ENCODE results near the gene BEND7. TPM values are rescaled to one million over a fixed set of nuclear protein-coding genes. Genes with fewer than 3 reads are reported as not detected.

BEND7 gene
- total and polyA plus RNA-seq, 8 donors = 7.3 to 22.8 (median 15.3) TPM

DNA sequence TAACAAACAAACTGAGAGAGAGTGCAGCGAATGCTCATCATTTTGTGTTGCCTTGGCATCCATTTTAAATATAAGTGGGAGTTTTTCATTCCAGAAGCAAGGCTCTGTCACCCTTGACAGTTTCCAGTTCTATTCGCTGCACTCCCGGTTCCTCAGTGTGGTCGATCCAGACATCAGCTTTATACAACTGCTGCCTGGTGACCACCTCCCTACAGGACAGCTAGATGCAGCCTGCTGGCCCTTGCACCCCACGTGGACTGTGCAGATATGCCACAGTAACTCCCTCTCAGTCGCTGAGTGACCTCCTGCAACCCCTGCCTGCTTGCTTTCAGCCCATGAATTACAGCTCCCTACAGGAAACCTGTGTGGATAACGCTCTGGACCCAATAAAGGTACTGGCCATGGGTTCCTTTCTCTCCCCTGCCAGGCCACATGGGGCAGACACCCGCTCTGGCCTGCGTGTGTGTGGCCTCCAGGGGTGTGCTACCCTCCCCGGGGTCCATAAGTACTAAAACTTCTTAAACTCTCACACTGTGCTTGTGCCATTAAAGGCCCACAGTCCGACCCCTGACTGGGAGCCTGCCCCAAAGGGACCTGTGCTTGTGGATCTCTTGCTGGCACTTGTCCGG, 23.6 kb downstream of the BEND7 start:
- 88 to 89% methylated on average over 12 of the region's 12 CpGs for WGBS, 2 donors
- H3K4me3 ChIP-seq = no peak overlapping the region
- intact Hi-C loops (cut with DNase I) = no loop called here
- no peaks in the 10 kb centered on the region for H3K4me1 ChIP-seq
- no peaks in the 10 kb centered on the region for H3K27me3 ChIP-seq
- TF ChIP-seq, protein P1, sequence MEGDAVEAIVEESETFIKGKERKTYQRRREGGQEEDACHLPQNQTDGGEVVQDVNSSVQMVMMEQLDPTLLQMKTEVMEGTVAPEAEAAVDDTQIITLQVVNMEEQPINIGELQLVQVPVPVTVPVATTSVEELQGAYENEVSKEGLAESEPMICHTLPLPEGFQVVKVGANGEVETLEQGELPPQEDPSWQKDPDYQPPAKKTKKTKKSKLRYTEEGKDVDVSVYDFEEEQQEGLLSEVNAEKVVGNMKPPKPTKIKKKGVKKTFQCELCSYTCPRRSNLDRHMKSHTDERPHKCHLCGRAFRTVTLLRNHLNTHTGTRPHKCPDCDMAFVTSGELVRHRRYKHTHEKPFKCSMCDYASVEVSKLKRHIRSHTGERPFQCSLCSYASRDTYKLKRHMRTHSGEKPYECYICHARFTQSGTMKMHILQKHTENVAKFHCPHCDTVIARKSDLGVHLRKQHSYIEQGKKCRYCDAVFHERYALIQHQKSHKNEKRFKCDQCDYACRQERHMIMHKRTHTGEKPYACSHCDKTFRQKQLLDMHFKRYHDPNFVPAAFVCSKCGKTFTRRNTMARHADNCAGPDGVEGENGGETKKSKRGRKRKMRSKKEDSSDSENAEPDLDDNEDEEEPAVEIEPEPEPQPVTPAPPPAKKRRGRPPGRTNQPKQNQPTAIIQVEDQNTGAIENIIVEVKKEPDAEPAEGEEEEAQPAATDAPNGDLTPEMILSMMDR (IDR thresholded peaks at IDR 0.05) = no peak
- no peaks in the 10 kb centered on the region for H3K9me3 ChIP-seq
- ATAC-seq = no peak
- FAIRE-seq = no peak
- H3K36me3 ChIP-seq = no peaks in the 10 kb centered on the region
- DNase-seq = no peak
- no peak overlapping the region for H3K27ac ChIP-seq

DNA sequence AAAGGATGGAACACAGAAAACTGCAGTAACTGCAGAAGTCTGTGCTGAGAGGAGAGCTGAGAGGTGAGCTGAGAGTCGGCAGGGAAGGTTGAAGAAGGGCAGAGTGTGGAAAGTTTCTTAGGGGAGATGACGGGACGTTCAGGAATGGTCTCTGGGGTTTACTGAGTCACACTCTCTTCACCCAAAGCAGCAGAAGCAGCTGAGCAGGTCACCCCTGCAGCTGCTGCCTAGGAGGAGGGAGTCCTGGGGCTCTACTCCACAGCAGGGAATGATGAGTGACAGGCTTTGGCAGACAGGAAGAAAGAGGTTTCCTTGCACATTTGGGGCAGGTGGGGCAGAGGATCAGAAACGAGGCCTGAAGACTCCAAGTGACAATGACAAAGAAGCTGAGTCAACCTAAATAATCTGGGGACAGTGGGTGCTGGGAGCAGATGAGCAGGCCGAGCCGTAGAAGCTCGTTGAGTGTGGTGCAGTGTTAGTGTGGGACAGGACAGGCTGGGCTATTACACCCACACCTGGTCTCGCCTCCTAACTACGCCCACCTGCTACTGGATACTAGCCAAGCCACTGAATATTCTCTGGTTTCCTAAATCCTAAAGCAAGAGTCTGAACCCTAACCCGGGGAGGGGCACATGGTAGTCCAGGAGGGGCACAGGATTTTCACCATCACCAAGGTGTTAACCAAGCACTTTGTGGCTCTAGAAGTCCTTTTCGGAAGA, 24.9 kb downstream of the BEND7 start:
- H3K9me3 ChIP-seq = no peaks in the 10 kb centered on the region
- 89 to 91% methylated on average over 11 of the region's 11 CpGs for WGBS, 2 donors
- ATAC-seq = no peak
- intact Hi-C loops (cut with DNase I) = no loop called here
- TF ChIP-seq, protein P1 (IDR thresholded peaks at IDR 0.05) = no peak
- FAIRE-seq = no peak
- H3K4me1 ChIP-seq = no peaks in the 10 kb centered on the region
- H3K27ac ChIP-seq = no peak overlapping the region
- no peak overlapping the region for H3K4me3 ChIP-seq
- H3K36me3 ChIP-seq = no peaks in the 10 kb centered on the region
- DNase-seq = no peak
- no peaks in the 10 kb centered on the region for H3K27me3 ChIP-seq

DNA sequence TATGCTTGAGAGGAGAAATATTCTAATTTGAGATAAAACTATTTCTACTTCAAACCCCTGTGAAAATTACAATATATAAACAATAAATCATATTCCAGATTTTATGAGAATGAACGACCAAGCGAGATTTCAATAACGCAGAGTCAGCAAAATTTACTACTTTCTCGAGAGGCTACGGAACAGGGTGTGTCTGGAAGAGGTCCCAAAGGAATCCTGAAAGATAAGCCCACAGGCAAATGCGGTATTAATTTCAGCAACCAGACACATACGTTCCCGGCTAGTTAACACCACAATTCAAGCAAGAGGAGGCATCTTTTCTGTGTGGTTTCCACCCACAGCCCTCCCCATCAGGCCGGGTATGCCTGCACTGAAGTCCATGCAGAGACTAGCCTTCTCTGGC, 26.4 kb downstream of the BEND7 start:
- intact Hi-C loops (cut with DNase I) = no loop called here
- TF ChIP-seq, protein P1 (IDR thresholded peaks at IDR 0.05) = no peak

DNA sequence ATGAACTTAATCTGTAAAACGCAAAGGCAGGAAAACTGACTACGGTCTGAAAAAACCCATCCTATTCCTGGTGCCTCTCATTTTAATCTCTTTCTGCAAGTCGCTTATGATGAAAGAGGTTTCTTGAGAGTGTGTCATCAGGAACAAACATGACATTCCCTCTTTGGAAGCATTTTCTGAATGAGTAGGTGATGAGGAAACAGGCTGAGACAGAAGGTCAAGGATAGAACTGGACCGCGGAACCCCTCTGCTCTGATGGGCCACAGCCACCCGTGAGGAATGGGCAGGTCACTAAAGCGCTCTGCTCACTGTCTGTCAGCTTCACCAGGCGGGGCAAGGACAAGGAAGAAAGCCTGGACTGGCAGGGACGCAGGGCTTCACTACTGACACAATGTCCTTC, 28.6 kb downstream of the BEND7 start:
- no peaks in the 10 kb centered on the region for H3K4me1 ChIP-seq
- no peak overlapping the region for H3K27ac ChIP-seq
- peaks cover 0 to 20% (median 0%) of the 10 kb centered on the region in 3 donors for H3K36me3 ChIP-seq
- DNase-seq (no peak), ATAC-seq (no peak), FAIRE-seq (no peak)
- H3K4me3 ChIP-seq = no peak overlapping the region
- TF ChIP-seq, protein P1 (IDR thresholded peaks at IDR 0.05) = no peak
- intact Hi-C loops (cut with DNase I) = no loop called here
- 93 to 95% methylated on average over 9 of the region's 9 CpGs for WGBS, 2 donors
- no peaks in the 10 kb centered on the region for H3K9me3 ChIP-seq
- H3K27me3 ChIP-seq = no peaks in the 10 kb centered on the region

More for the DNA sequence above, 26.4 kb downstream of the BEND7 start:
- FAIRE-seq (no peak), ATAC-seq (no peak), DNase-seq (no peak)
- H3K4me1 ChIP-seq = no peaks in the 10 kb centered on the region
- no peak overlapping the region for H3K4me3 ChIP-seq
- H3K36me3 ChIP-seq = peaks cover 0 to 7% (median 0%) of the 10 kb centered on the region in 3 donors
- no peaks in the 10 kb centered on the region for H3K9me3 ChIP-seq
- no peak overlapping the region for H3K27ac ChIP-seq
- WGBS, 2 donors = 83 to 85% methylated on average over 9 of the region's 9 CpGs
- H3K27me3 ChIP-seq = no peaks in the 10 kb centered on the region

DNA sequence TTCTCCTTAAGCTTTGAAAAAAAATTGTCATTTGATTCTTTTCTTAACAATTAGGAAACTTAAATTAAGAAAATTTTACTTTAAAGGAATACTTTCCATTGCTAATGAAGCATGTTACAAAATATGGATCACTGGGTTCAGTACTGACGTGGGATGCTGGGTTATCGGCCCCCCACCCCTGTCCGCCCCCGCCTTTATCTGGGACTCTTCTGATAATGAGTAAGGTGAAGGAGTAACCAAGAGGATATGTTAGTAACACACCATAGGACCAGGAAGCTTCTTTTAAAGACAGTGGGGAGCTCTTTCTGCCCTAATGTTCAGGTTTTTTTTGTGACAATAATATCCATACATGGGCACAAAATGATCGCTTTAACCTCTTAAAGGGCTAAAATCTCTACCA, 29.7 kb downstream of the BEND7 start:
- TF ChIP-seq, protein P1 (IDR thresholded peaks at IDR 0.05) = no peak
- Histone ChIP-seq H3K27me3 (no peaks in the 10 kb centered on the region), H3K27ac (no peak overlapping the region), H3K36me3 (peaks cover 0 to 20% (median 0%) of the 10 kb centered on the region in 3 donors), H3K4me3 (no peak overlapping the region), H3K9me3 (no peaks in the 10 kb centered on the region), H3K4me1 (no peaks in the 10 kb centered on the region)
- intact Hi-C loops (cut with DNase I) = no loop called here
- no peak for FAIRE-seq
- DNase-seq = no peak
- ATAC-seq = no peak
- 96 to 99% methylated on average over 5 of the region's 5 CpGs for WGBS, 2 donors

Measured in pancreas (tissue), 10 donors.